GM18858 (cell line): ENCODE data around the gene PRAC2.

Experiments
- ATAC-seq: cut with Tn5 transposase; IDR thresholded peaks from one replicate; pipeline ENCODE4 v1.9.1; 2021; ENCODE audit not compliant: unreplicated experiment

PRAC2 gene

GRCh38 chr17:48732688-48733629, 10.0 kb downstream of the PRAC2 start:
- no peak for ATAC-seq

DNA sequence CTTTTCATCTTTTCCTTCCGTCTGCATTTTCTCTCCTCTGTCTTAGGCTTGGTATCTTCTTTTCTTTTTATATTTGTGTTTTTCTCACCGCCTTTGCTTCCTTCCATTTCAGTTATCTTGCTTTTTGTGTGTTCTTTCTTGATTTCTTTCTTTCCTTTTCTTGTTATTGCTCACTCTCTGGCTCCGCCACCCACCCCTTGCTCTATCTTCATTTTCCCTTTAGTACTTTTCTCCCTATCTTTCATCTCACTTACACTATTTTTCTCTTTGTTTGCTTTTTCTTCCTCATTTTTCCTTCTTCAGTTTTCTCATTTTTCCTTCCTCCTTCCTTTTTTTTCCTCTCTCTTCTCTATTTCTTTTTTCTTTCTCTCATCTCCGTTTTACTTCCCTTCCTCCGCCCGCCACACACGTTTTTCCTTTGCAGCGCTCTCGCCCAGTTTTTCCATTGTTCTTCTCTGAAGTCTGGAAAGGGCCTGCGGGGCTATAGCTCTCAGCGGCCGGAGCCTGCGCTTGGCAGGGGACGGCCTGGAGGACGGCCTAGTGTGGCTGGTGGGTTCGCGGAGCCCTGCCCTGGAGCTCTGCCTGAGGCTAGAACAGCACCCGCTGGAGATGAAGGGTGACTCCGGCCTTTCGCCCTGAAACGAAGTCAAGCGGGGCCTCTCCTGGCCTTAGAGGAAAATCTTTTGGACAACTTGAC, 10.8 kb downstream of the PRAC2 start:
- ATAC-seq = no peak

GRCh38 chr17:48734333-48735061, 11.5 kb downstream of the PRAC2 start:
- no peak for ATAC-seq

DNA sequence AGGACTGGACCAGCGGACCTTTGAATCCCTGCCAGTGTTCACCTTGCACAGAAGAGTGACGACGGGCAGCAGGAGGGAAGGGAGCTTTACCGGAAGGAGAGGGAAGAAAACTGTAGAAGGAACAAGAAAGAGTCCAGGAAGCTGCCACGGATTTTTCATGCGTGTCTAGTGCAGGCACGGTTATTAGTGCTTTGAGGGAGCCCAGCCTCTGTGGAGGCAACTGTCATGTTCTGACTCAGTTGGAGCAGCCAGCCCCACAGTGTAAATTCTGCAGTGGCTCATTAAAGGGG, 12.0 kb downstream of the PRAC2 start:
- ATAC-seq = no peak

DNA sequence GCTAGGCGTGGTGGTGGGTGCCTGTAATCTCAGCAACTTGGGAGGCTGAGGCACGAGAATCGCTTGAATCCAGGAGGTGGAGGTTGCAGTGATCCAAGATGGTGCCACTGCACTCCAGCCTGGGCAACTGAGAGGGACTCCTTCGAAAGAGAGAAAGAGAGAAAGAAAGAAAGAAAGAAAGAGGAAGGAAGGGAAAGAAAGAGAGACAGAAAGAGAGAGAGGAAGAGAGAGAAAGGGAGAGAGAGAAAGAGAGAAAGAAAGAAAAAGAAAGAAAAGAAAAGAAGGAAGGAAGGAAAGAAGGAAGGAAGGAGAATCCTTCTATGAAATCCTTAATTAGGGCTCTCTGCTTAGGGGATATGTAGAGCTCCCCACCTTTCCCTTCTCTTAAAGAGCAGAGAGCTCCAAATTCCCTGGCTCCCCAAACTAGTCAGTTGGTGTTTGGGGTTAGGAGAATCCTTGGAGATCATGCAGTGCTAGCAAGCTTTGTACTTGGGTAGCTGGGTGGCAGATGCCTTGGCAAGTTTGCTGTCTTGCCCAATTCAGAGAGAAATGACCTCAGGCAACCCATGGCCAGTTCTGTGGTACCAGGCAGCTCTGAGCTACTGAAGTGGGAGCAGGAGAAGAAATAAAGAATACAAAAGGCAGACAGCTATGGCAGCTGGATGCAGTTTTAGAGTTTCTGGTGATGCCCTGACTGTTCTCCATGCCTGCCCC, 14.5 kb downstream of the PRAC2 start:
- no peak for ATAC-seq

GRCh38 chr17:48738424-48738802, 15.4 kb downstream of the PRAC2 start:
- ATAC-seq = no peak

DNA sequence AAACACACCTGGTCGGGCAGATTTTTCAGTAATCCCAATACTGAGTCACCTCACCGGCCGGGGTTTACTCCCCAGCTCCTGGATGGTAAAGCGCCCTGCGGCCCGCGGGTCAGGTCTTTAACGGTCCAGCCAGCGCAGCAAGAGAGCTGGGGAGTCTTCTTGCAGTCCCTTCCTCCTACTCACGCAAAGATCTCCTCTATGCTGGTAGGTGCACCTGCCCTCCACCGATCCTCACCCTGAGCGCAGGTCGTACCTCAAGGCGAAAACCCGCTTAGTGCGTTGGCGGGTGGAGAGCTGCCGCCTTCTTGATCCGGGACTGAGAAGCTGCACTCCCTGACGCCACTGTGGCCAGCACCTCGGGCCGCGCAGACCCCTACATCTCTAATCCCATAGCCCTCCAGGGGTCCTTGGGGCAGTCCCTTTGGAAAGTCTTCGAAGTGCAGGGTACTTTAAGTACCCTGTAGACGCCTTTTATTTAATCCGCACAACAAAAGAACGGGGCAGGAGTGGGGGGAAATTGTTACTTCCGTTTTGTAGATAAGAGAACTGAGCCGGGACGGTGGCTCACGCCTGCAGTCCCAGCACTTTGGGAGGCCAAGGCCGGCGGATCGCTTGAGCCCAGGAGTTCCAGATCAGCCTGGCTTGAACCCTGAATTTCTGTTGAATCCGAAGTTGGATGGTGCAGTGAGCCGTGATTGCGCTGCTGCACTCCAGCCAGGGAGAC, 16.0 kb downstream of the PRAC2 start:
- no peak for ATAC-seq

DNA sequence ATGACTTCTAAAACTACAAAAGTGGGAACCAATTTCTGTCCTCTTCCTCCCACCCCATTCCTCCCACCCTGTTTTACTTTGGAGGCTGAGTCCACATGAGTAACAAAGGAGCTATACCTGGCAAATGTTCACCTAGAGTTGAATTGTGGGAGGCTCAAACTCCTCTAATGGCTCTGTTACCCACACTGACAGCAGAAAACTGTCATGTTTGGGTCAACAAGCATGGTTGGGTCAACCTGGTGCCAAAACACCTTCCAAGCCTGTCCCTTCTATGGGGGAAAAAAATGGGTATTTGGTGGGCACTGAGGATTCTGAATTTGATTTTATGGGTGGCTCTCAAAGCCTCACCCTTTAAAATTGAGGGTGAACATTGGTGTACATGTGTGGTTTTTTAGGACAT, 17.6 kb downstream of the PRAC2 start:
- ATAC-seq = no peak

DNA sequence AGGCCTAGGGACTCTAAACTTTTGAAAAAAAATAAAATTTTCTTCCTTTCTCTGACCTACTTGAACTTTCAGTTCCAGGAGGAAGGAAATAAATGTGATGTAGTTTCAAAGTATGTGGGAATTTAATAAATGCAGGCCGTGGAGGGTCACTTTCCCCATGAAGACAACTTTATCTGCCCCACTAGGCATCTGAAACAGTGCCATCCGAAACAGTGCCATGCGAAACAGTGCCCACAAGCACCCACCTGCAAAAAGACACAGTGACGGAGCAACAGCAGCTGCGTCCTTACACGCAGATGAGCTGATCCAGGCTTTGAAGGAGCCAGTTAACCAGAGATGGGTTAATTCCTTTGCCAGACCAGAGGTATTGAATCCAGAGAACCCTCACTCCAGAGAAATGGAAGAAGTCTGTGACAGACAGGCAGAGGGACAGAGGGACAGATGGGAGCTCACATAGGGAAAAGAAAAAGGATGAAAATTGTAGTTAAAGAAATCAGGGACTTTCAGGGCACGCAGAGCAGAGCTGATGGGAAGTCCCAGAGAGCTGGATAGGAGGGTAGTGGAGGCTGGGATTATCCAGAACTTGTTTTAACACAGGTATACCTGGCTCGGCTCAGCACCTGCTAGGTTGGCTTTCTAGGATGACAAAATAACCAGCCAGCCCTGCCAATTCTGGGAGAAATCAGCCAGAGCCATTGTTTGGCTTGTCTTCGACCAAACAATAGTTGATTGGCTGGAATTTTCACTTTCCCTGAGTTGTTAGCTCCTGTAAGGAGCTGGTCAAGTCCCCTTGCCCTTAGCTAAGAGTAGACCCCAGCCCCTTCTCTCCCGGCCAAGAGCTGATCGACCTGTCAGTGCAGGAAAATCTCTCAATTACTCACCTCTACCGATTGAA, 22.6 kb downstream of the PRAC2 start:
- no peak for ATAC-seq

DNA sequence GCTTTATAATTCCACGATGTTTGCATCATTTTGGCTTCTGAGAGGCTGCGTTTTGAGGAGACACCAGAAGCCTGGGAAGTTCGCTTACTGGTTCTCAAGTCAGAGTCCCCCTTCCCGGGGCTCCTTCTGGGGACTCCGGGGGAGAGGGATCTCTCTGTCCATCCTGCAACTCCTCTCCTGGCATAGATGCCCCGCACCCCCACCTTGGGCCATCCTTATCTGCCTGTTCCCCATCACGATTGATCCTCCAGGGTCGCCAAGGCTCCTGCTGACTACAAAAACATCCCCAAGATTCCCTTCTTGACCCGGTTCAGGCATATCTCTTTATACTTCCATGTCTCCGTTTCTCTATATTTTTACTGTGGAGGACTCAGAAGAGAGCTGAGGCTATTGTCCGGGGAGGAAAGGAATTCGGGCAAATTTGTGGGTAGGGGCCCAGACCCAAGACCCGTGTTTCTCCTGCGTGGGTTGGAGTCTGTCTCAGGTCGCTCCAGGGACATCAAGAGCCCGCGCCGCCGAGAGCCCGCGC, 24.0 kb downstream of the PRAC2 start:
- ATAC-seq = no peak

- ATAC-seq = no peak
Observed at GRCh38 chr17:48747445-48748363, 24.7 kb downstream of the PRAC2 start.

GRCh38 chr17:48748718-48749566, 26.0 kb downstream of the PRAC2 start:
- no peak for ATAC-seq

- no peak for ATAC-seq
Observed at GRCh38 chr17:48749621-48750553, 26.9 kb downstream of the PRAC2 start.

DNA sequence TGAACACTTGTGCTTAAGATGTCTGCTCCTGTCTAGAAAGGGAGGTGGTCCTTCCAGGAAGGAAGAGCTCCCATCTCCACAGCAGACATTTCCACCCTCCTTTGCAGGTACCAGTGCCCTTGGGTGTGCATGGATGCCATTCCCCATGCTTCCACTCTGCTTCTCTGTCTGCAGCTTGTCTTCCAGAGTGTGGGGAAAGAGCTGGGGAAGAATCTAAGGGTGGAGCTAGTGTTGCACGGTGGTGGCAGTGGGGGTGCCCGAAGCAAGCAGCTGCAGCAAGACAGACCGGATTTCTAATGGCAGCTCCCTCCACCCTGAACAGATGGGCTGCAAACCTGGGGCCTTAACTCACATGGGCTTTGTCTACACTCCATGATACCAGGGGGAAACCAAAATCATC, 28.2 kb downstream of the PRAC2 start:
- ATAC-seq = no peak

DNA sequence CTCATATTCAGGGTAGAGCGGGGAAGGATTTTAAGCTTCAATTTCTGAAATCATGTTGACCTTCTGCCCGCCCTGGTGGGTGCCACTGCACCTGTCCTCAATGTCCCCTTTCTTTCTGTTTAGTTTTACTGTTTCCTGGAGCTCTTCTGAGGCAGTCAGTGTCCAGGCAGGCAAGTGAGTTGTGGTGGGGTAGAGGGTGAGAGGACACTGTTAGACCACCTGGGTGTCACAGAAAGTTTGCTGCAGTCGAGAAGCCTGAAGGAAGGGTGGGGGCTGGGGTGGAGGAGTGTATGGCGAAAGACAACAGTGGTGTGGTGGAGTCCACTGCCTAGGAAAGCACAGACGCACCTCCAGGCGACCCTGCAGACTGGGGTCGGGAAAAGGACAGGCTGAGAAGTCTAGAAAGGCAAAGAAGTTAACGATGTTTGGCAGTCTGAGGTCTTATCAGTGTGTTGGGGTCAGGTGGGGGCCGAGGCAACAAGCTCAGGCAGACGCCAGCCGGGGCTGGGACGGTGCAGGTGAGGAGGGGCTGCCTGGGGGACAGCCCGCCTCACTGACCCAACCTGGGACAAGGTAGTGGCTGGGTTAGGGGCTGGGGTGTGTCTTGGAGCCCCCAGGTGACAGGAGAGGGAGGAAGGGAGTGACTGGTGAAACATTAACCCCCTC, 28.9 kb downstream of the PRAC2 start:
- ATAC-seq = no peak
